ENCODE data around the gene METTL21A. TPM values are rescaled to one million over a fixed set of nuclear protein-coding genes. Genes with fewer than 3 reads are reported as not detected.

Gene METTL21A
- total RNA-seq, 2 experiments from 2014 or later: 10.8 to 11.9 TPM

GRCh38 chr2:207587305-207587704 lies 37.9 kb downstream of the METTL21A start:
- no peaks in the 10 kb centered on the region for H3K27me3 ChIP-seq (ENCODE audit: control insufficient read depth in 1 of 2, insufficient read depth in 2 of 2, low read length in 2 of 2)
- ATAC-seq (ENCODE audit: poor library complexity) (no peak), DNase-seq (no peak)
- H3K36me3 ChIP-seq (ENCODE audit: insufficient read depth, low read length): peaks cover 75% of the 10 kb centered on the region
- H3K4me3 ChIP-seq (ENCODE audit: low read length): no peak overlapping the region
- Mint-ChIP-seq H3K36me3 (ENCODE audit: low read depth) (peaks cover 97% of the 10 kb centered on the region), H3K27me3 (no peaks in the 10 kb centered on the region), H3K4me1 (ENCODE audit: low read depth) (peaks cover 16% of the 10 kb centered on the region), H3K27ac (no peak overlapping the region), H3K9me3 (peaks cover 2% of the 10 kb centered on the region), H3K4me3 (no peak overlapping the region)
- ChIA-PET POLR2A (no interaction called here), CTCF (no interaction called here)
- intact Hi-C loops (cut with DNase I, micrococcal nuclease): no loop called here
- TF ChIP-seq, protein P1, sequence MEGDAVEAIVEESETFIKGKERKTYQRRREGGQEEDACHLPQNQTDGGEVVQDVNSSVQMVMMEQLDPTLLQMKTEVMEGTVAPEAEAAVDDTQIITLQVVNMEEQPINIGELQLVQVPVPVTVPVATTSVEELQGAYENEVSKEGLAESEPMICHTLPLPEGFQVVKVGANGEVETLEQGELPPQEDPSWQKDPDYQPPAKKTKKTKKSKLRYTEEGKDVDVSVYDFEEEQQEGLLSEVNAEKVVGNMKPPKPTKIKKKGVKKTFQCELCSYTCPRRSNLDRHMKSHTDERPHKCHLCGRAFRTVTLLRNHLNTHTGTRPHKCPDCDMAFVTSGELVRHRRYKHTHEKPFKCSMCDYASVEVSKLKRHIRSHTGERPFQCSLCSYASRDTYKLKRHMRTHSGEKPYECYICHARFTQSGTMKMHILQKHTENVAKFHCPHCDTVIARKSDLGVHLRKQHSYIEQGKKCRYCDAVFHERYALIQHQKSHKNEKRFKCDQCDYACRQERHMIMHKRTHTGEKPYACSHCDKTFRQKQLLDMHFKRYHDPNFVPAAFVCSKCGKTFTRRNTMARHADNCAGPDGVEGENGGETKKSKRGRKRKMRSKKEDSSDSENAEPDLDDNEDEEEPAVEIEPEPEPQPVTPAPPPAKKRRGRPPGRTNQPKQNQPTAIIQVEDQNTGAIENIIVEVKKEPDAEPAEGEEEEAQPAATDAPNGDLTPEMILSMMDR (IDR thresholded peaks at IDR 0.05): no peak
- peaks cover 9 to 12% of the 10 kb centered on the region in 2 experiments for H3K9me3 ChIP-seq (ENCODE audit: control insufficient read depth in 1 of 2, insufficient read depth in 1 of 2, low read length in 2 of 2)
- no peaks in the 10 kb centered on the region for H3K4me1 ChIP-seq (ENCODE audit: insufficient read depth, low read length)
- no peak overlapping the region for H3K27ac ChIP-seq (ENCODE audit: low read depth in 1 of 2, low read length in 2 of 2)

GRCh38 chr2:207584952-207585351 lies 40.2 kb downstream of the METTL21A start:
- Histone ChIP-seq H3K9me3 (ENCODE audit: control insufficient read depth in 1 of 2, insufficient read depth in 1 of 2, low read length in 2 of 2) (no peaks in the 10 kb centered on the region), H3K4me3 (ENCODE audit: low read length) (no peak overlapping the region), H3K27me3 (ENCODE audit: control insufficient read depth in 1 of 2, insufficient read depth in 2 of 2, low read length in 2 of 2) (no peaks in the 10 kb centered on the region), H3K27ac (ENCODE audit: low read depth in 1 of 2, low read length in 2 of 2) (no peak overlapping the region), H3K4me1 (ENCODE audit: insufficient read depth, low read length) (no peaks in the 10 kb centered on the region), H3K36me3 (ENCODE audit: insufficient read depth, low read length) (peaks cover 71% of the 10 kb centered on the region)
- Mint-ChIP-seq H3K4me3 (no peak overlapping the region), H3K4me1 (ENCODE audit: low read depth) (peaks cover 21% of the 10 kb centered on the region), H3K9me3 (no peaks in the 10 kb centered on the region), H3K36me3 (ENCODE audit: low read depth) (peaks cover 95% of the 10 kb centered on the region), H3K27me3 (no peaks in the 10 kb centered on the region), H3K27ac (peak overlapping the region; percentile 2)
- TF ChIP-seq, protein P1 (IDR thresholded peaks at IDR 0.05): no peak
- intact Hi-C loops (cut with DNase I, micrococcal nuclease): loop anchor here in 1 of 2 experiments (5.0 kb wide), 1 partner anchor 37 kb away; no protein-coding TSS in a partner anchor
- ATAC-seq (ENCODE audit: poor library complexity) (no peak), DNase-seq (no peak)
- ChIA-PET POLR2A (no interaction called here), CTCF (no interaction called here)

- Mint-ChIP-seq H3K4me1 (ENCODE audit: low read depth) (peaks cover 5% of the 10 kb centered on the region), H3K4me3 (no peak overlapping the region), H3K27ac (peak overlapping the region; percentile 34), H3K27me3 (no peaks in the 10 kb centered on the region), H3K36me3 (ENCODE audit: low read depth) (peaks cover 93% of the 10 kb centered on the region), H3K9me3 (no peaks in the 10 kb centered on the region)
- H3K27ac ChIP-seq (ENCODE audit: low read depth in 1 of 2, low read length in 2 of 2): no peak overlapping the region
- H3K27me3 ChIP-seq (ENCODE audit: control insufficient read depth in 1 of 2, insufficient read depth in 2 of 2, low read length in 2 of 2): no peaks in the 10 kb centered on the region
- TF ChIP-seq, protein P1 (IDR thresholded peaks at IDR 0.05): no peak
- H3K4me1 ChIP-seq (ENCODE audit: insufficient read depth, low read length): no peaks in the 10 kb centered on the region
- peaks cover 74% of the 10 kb centered on the region for H3K36me3 ChIP-seq (ENCODE audit: insufficient read depth, low read length)
- DNase-seq: no peak
- intact Hi-C loops (cut with DNase I, micrococcal nuclease): loop anchor here in 1 of 2 experiments (5.0 kb wide), 1 partner anchor 39 kb away; no protein-coding TSS in a partner anchor
- ChIA-PET CTCF (no interaction called here), POLR2A (interaction anchor here (2.3 kb wide), 1 partner anchor 41 kb away, joined by 13 read pairs; the partner anchor contains the start of gene CREB1)
- no peak overlapping the region for H3K4me3 ChIP-seq (ENCODE audit: low read length)
- no peaks in the 10 kb centered on the region for H3K9me3 ChIP-seq (ENCODE audit: control insufficient read depth in 1 of 2, insufficient read depth in 1 of 2, low read length in 2 of 2)
- no peak for ATAC-seq (ENCODE audit: poor library complexity)
These were observed 53.8 kb downstream of the METTL21A start for GRCh38 chr2:207571370-207571769.
